HG02798 (cell line): Measurements from ENCODE around the gene THY1.
"Not testable (repeated sequence)": the region's sequence is repeated elsewhere in the genome, so short reads cannot be mapped to it uniquely, and the experiment has no call there.

Source experiments
- ATAC-seq: cut with Tn5 transposase; IDR thresholded peaks from one replicate; pipeline ENCODE4 v1.9.1; 2021; ENCODE audit warnings: mild to moderate bottlenecking; ENCODE audit not compliant: unreplicated experiment, poor library complexity

THY1 gene

DNA sequence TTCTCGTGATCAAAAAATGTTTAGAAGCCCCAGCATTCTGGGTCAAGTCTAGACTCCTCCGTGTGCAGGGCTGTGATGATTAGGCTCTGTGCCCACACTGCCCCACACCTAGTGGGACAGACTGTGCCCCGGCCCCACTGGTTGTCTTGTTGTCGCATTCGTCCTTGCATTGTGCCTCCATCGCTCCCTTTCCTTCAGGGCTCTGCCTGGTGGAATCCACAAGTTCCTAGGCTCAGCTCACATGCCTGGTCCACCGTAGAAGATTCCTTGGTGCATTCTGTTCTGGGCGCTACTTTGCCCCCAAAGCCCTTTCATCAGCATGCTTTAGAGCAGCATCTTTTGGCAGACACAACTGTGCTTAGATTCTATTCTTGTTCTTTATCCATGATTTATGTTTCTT is 23.5 kb upstream of the THY1 start:
- ATAC-seq, result no peak

- no peak for ATAC-seq
Measured at GRCh38 chr11:119445850-119446249, 22.9 kb upstream of the THY1 start.

- no peak for ATAC-seq
Measured at GRCh38 chr11:119445379-119445778, 22.4 kb upstream of the THY1 start.

GRCh38 chr11:119441898-119442243 is 18.9 kb upstream of the THY1 start:
- ATAC-seq, result no peak

GRCh38 chr11:119438599-119438998 is 15.6 kb upstream of the THY1 start:
- no peak for ATAC-seq

DNA sequence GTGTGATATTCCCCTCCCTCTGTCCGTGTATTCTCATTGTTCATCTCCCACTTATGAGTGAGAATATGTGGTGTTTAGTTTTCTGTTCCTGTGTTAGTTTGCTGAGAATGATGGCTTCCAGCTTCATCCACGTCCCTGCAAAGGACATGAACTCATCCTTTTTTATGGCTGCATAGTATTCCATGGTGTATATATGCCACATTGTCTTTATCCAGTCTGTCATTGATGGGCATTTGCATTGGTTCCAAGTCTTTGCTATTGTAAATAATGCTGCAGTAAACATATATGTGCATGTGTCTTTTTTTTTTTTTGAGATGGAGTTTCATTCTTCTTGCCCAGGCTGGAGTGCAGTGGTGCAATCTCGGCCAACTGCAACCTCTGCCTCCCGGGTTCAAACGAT is 14.5 kb upstream of the THY1 start:
- not testable (repeated sequence) for ATAC-seq

GRCh38 chr11:119436711-119437110 is 13.7 kb upstream of the THY1 start:
- no peak for ATAC-seq

DNA sequence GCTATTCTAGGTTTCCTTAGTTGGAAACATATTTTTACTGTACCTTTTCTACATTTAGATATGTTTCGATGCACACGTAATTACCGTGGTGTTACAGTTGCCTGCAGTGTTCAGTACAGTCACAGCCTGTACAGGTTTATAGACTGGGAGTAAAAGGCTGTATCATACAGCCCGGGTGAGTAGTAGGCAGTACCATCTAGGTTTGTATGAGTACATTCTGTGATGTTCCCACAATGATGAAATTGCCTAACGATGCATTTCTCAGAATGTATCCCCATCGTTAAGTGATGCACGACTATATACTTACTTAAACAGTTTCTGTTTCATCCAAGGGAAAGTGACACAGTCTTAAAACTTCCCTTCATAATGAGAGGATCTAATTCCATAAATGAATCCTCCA is 13.1 kb upstream of the THY1 start:
- ATAC-seq, result no peak

GRCh38 chr11:119434591-119435330 is 11.8 kb upstream of the THY1 start:
- no peak for ATAC-seq

GRCh38 chr11:119433358-119433725 is 10.4 kb upstream of the THY1 start:
- no peak for ATAC-seq

- no peak for ATAC-seq
Measured at GRCh38 chr11:119432484-119433357, 9.7 kb upstream of the THY1 start.

DNA sequence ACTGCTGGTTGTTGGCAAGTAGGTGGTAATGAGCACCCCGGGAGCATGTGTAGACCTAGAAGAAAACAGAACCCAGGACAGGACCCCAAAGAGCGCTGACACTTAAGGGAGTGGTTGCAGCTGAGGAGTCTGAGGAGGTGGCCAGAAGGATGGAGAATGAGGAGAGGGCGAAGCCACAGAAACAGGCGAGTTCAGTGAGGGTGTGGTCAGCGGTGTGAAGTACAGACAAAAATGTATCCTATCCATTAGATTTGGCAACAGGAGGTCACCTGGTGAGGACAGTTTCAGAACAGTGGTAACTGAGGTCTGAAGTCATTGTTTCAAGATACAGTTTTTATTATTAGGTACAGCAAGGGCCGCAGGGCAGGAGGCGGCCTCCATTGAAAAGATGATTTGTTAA is 8.6 kb upstream of the THY1 start:
- no peak for ATAC-seq

GRCh38 chr11:119427279-119427678 is 4.3 kb upstream of the THY1 start:
- no peak for ATAC-seq

DNA sequence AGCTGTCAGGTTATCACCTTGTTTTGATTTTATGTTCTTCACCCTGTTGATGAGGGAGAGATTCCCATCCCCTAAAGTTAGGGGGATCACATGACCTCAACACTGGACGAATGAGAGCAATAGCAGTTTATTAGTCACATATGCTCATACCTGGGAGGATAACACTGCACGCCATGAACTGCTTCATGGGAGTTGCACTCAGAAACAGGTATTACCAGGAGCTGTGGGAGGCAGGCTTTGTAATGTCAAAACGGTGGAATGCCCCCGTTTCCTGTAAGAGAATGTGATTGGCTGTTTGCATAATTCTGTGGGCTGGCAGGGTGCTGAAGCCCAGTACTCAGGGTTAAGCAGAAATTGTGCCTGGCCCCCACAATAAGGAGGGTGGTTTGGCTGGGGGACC is 3.2 kb upstream of the THY1 start:
- no peak for ATAC-seq

DNA sequence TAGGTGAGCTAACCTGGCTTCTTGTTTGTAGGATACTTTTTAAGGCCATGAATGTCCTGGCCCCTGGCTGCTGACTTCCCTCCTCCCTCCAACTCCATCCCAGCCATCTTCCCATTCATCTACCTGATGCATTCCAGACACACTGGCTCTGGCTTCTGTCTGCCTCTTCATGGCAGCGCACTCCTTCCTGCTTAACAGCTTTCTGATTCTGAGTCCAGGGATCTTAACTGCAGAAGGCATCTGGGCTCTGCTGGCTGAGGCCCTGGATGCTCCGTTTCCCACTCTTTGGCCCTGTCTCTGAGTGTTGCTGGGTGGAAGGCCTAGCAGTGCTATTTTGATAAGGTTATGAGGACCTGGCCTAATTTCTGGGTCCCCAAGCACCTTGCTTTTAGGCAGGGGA is 1.8 kb upstream of the THY1 start:
- no peak for ATAC-seq

- ATAC-seq, result no peak
Measured at GRCh38 chr11:119424276-119424675, 1.3 kb upstream of the THY1 start.

DNA sequence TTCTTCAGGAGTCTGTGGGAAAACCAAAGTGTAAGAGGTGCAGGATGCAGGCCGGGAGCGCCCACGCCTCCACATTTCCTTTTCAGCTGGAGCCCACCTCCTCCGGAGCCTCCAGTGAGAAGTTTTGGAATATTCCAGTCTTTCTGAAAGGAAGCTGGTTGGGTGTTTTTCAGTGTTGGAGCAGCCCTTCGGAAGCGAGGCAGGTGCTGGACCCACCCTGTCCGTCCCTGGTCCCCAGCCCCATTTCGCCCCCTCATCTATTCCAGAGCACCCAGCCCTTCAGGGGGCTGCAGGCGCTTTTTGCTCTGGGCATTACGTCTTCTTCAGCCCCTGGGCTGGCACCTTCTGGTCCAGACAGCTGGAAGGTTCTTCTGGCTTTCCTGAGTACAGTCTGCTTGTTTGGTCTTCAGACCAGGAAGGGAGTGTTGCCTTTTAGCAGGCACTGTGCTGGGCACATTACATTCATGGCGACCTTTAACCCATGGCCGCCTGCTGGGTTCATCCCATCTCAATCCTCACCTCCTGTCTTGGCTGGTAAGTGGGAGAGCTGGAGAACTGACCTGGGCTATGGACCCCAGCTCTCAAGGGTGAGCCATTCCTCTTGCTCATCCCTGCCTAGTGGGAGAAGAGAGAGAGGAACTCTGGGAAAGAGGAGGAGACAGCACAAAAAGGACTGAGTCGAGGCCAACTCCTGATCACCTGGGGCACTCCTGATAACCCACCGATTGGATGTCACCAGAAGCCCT is 710 bp upstream of the THY1 start:
- ATAC-seq, result no peak

GRCh38 chr11:119421941-119422808 is 797 bp downstream of the THY1 start:
- no peak for ATAC-seq

DNA sequence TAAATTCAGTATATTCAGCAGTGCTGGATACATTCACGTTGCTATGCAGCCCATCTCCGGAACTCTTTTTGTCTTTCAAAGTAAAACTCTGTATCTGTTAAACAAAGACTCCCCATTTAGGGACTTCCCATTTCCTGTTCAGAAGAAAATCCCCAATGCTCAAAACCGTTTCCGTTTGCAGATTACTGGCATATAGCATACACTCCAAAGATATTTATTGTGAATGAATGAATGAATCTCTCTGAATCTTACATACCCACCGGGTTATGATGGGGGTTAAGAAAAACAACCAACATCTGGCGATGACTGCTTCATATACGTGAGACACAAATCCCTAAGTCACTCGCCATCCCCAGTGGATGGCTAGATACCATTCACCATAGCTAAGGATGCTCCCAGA is 1.6 kb downstream of the THY1 start:
- ATAC-seq, result no peak

DNA sequence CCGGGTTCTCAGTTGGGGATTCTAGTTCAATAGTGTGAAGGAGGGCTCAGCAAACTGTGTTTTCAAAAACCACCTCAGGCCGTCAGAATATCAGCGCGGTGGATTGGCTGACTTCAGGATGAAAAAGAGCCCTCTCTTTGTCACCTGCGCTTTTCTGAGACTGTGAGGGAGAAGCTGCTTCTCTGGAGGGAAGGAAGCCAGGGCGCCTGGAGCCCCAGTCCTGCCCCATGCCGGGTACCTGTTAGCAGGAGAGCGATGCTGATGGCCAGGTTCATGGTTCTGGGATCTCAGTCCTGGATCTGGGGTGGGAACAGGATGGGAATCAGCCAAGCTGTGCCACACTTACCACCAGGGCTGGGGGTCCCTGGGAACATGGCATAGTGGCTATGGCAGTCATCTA is 2.3 kb downstream of the THY1 start:
- no peak for ATAC-seq
